ENCODE data around the gene ZEB1. TPM values are rescaled to one million over a fixed set of nuclear protein-coding genes. Genes with fewer than 3 reads are reported as not detected.
"Not testable (repeated sequence)": the region's sequence is repeated elsewhere in the genome, so short reads cannot be mapped to it uniquely, and the experiment has no call there.

ZEB1 gene
- polyA plus RNA-seq, 3 donors = 23.0 to 24.6 (median 23.9) TPM

DNA sequence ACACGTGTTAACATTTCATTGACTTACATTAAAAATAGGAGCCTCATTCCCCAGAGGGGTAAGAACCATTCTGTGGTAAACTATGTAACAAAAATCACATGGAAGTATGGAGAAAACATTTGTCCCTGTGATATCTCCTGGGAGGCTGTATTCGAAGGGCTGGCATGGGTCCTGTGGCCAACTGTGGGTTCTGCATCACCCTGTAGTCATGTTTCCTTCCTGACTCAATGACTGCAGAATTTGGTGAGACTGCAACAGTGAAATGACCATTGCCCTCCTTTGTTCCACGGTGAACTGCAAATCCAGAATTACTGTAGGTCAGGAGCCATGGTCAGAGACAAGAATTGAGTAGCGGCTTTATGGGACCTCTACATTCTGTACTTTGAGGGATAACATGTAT is 3.6 kb upstream of the ZEB1 start:
- no peak for DNase-seq

DNA sequence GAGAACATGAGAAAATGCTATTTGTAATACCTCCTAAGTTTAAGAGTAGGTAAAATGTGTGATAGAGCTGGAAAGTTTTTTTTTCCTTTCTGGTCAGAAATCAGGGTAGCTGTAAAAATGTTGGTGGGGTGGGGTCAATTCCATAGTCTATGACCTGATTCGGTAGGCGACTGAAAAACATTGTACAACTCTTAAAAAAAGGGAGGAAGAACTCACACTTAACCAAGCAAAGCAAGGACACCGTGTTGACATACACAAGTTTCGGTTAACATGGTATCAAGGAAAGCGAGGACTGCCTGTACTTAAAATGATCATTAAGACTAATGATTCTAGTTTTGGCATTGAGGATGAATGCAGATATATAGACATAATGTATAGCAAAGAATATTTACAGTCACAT is 1.8 kb upstream of the ZEB1 start:
- no peak for DNase-seq

DNA sequence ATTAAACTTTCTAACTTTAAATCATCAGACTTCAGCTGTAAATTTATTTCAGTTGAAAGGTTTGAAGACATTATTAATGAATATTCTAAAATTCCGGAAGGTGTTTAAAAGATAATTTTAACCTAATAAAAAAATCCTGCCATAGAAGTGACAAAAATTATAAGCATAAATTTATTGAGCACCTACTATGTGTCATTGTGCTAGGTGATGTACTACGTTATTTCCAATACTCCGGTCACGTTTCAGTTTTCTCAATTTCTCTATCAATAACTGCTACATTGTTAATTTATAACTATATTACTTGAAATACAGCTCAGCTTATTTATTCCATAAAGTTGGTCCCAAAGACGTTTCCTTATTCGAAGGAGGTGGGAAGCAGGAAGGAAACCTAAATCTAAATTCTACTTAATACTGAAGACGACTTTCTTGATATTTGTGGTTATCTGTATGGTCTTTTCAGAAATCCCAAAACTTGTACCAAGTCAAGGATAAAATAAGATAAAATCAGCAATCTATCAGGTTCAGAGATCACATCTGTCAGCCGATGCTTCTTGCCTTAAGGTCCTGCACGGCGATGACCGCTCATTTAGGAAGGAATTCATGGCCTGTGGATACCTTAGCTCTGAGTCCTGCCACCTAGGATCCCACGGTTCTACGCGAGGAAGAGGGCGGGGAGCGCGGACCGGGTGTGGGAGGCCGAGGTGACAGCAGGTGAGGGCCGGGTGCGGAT is 1.2 kb upstream of the ZEB1 start:
- no peak for DNase-seq

DNA sequence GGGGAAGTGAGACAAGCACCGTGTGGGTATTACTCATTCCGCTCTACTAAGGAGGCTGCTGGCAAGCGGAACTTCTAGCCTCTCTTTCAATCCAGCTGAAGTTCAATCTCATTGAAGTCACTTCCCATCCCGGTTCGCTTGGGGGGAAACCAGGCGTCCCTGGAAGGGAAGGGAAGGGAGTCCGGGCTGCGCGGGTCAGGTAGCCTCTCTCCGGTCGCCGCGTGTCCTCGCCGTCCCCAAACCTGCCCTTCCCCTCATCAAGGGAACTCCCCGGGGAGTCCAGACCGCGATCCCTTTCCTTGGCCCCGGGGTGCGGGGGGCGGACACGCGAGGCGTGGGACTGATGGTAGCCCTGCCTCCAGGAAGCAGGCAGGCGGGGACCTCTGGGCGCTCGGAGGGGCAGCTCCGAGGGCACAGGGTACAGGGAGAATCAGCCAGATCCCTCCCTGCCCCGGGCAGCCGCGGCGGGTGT is 598 bp upstream of the ZEB1 start:
- peak; percentile 38 for DNase-seq

DNA sequence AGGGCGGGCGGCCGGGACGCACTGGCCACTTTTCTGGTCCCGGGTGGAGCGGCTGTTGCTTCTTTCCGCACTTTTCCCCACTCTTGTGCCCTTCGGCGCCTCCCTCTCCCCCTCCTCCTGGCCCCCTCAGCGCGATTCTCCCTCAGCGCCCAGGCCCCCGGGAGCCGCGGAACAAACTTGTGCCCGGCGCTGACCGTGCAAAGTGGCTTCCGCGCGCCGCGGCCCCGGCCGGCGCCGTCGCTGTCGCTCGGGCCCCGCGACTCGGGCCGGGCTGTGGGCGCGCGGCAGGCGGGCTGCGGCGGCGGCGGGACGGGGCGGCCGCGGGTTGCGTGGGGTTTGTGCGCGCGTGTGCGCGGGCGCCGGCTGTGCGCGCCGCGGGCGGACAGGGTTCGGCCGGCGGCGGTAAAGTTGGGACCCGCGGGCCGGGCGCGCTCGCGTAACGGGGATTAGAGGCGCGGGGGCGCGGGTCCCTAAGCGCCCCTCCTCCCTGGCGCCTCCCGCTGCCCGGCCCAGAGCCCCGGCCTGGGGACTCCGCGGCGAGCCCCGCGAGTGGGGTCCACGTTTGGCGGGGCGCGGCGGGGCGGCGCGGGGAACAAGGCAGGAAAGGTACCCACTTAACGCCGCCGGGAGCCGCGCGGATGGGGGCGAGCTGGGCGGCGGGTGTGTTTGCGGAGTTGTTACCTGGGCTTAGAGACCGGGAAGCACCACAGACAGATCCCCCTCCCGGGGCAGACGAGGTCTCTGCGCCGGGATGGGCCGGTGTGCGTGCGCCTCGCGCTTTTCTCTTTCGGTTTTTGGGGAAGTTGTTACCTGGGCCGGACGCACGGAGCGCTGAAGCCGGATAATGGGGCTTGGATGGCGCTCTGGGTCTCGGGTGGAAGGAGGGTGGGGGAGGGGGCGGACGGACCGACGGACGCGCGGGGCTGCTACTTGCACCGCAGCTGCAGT is 860 bp downstream of the ZEB1 start:
- peak; percentile 27 for DNase-seq

DNA sequence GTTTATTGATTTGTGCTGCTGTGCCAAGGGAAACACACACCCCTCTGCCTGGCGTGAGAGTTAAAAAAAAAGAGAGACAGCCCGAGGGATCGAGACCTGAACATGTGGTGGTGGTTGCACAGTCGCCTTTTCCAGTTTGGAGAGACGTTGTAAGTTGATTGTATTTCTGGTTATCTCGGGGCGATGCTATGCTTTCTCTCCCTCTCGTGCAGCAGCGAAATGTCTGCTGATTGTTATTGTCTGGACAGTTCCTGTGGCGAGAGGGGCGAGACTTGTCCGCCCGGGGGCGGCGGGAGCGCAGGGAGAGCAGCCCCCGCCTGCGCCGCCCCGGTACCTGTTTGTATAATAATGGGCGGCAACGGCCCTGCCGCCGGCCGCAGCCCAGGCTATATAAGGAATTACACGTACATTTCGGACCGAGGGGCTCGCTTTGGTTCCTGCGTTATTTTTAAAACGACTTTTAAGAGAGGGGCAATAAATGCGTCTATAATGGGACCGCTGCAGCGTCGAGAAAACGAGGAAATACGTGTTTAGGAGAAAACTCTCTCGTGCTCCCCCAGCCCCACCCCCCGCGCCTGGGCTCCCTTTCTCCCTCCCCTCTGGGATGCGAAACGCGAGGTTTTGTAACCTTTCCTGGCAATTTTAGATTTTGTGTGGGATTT is 1.7 kb downstream of the ZEB1 start:
- DNase-seq = peak; percentile 52

DNA sequence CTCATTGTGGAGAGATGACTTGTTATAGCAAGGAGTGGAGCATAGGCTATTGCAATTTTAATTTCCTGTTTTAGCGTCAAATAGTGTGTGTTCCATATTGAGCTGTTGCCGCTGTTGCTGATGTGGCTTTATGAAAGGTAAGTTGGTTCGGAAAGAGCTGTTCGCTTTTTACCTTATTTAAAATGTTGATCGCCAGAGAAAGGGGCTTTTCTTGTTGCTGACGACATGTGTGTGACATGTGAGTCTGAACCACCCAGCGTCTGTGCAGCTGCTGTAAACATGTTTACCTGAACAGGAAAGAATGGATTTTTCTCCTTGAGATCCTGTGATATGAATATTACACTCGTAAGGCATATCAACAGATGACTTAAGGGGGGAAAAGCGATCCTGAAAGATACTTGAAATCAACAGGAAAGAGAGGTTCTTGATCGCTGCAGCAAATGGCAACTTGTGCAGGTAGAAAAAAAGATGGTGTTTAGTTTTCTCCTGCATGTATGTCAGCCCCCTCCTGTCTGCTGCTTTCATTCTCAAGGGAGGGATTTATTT is 2.5 kb downstream of the ZEB1 start:
- DNase-seq = peak; percentile 10

DNA sequence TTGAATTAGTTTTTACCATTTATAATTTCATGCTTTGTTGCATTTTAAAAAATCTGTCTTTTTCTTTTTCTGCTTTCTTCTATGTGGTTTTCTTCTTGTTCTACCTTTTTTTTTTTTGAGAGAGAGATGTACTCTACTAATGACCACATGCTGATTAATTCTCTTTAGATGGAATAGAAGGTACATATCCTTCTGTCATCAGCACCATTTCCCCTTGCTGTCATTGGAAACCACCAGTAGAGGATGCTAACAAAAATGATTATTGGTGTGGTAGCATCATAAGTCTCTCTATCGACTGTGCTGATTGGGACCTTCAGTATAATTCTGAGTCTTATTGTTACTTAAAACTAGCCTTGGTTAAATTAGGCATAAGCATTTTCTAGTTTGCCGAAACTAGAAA is 3.6 kb downstream of the ZEB1 start:
- no peak for DNase-seq

DNA sequence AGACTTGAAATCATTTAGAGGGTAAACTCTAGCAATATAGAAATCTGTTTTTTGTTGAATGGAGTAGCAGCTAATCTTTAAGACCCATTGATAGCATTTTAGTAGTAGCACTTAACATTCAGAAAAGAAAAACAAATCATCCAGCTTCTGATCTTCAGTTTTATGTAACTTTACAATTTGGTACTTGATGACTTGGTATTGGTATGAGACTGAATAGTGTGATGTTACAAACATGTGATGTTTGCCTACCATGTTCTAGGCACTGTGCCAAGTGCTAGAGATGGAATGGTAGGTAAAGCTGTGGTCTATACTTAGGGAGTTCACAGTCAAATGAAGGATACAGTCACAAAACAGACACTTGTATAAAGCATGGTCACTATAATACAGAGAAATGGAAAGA is 21.3 kb downstream of the ZEB1 start:
- DNase-seq = no peak

DNA sequence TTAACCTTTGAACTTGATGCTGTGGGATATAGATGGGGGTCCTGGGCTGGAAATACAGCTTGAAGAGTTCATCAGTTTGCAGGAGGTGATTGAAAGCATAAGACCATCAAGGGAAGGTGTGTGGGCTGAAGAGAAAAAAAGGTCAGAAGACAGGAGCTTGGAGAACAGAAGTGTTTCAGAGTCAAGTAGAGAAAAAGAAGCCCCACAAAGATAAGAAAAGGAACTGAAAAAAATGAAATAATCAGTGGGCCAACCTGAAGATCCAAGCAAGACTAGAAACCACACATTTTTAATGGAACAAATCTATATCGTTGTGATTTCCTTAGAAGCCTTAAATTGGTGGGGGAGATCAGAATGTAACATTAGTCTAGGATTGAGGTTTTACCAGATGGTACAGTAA is 22.5 kb downstream of the ZEB1 start:
- DNase-seq = no peak

DNA sequence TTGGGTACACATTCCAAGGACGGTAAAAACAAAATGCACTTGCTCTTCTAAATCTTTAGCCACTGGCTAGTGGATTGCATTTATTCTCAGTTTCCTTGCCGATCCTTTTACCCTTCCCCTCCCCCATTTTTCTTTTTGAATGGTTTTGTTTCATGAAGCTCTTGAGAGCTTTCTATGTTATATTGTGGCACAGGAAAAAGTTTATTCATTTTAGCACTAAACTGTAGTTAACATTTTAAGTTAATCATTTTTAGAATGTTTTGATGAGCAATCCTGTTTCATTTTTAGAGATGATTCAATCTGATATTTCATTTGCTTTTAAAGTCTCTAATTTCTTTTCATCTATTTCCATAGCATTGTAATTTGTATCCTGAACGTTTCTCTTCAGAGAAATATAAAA is 24.0 kb downstream of the ZEB1 start:
- no peak for DNase-seq

DNA sequence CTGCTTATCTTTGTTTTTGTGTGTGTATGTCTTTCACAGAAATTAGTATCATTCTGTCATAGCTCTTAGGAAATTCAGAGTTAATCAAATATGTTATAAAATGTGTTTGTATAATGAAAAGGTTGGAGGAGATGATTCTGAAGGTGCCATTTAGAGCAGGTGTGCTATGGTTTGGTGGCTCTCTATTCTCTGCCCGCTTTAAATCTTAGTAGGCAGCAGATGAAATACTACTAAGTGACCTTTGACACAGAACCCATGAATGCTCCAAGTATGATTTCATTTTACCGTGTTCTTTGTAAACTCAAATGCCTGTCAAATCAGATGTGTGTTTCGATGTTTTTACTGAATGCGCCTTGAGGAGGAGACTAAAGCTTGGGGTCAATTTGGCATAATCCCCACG is 24.5 kb downstream of the ZEB1 start:
- DNase-seq = no peak

DNA sequence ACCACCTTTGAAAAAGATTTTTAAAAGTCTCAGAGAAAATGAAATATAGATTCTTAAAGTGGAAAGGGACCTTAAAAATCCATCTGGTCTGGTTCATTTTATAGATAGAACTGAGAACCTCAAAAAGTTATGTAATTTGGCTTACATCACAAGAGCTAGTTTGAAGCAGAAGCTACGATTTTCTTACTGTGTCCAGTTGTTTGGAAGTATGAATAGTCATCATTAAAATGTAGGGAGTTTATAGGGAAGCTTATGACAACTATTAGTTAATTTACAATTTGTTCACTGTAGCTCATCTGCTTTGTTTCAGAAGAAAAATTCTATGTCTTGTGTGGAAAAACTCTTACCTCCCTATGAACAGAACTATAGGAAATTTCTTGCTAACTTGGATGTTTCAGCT is 26.9 kb downstream of the ZEB1 start:
- no peak for DNase-seq

DNA sequence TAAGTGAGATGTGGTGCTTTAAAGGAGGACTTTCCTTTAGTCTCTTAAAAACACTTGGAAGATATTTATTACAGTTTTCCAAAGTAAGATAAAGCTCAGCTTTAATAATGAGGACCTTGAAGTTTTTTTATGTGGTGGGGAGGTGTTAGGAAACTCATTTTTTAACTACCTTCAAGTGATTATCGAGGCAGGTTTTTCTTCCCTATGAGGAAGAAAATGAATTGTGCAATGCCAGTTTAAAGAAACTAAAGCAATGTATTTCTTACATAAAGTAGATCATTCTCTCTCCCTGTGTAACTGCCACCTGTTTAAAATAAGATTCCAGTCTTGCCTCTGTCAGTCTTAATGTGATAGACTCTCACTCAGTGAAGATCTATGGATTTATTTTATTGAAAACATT is 27.9 kb downstream of the ZEB1 start:
- DNase-seq = no peak

DNA sequence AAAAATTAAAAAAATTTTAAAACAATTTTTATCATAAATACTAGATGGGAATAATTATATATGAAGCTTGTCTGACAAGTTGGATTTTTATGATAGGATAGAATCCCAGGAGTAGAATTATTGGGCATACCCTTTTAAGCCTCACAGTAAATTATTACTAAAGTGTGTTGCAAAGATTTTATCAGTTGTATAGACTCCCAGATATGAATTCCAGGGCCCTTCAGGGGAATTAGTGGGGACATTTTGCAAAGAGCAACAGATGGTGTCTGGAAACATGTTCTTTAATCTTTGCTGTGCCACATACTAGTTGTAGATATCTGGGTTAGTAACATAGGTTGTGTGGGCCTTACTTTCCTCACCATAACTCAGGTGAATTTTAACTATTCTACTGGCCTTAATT is 28.7 kb downstream of the ZEB1 start:
- no peak for DNase-seq

DNA sequence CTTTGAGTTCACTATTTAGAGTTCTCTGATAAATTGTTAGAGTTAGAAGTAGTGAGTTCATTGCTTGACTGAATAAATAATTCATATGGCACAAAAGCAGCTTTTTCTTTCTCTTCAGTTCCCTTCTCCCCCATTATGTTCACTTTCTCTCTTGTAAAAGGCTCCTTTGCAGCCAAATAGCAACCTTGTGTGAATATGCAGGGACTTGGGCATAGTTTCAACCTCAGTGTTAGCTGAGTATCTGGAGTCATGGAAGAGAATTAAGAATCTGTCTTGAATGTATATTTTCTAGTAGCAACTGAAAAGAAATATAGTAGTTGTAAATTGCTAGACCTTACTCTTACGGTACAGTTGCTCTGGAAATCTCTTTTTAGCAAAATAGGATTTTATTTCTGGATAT is 31.9 kb downstream of the ZEB1 start:
- no peak for DNase-seq

DNA sequence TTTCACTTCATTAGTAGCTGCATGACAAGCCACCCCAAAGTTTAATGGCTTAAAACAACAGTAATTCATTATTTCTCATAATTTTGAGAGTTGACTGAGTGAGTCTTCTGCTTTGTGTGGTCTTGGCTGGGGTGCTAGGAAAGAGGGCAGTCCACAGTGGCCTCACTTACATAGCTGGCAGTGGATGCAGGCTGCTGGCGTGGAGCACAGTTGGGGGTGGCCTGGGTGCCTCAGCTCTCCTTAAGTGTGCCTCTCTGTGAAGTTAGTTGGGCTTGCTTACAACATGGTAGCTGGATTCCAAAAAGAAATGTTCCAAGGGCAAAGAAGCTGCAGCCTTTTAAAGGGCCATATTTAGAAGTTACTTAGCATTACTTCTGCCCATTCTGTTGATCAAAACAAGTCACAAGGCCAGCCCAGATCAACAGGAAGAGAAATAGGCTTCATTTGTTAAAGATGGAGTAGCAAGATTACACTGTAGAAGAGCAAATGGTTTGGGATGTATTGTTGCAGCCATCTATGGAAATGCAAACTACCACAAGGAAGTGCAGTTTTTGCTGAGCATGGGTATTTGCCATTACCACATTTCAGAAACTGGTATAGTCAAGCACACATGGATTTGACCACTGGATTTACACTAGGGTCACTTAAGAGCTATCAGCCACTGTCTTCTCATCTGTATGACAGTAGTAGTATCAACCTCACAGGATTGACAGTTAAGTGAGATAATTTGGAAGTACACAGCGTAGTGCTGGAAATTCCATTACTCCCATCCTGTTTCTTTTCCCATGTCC is 33.6 kb downstream of the ZEB1 start:
- no peak for DNase-seq

DNA sequence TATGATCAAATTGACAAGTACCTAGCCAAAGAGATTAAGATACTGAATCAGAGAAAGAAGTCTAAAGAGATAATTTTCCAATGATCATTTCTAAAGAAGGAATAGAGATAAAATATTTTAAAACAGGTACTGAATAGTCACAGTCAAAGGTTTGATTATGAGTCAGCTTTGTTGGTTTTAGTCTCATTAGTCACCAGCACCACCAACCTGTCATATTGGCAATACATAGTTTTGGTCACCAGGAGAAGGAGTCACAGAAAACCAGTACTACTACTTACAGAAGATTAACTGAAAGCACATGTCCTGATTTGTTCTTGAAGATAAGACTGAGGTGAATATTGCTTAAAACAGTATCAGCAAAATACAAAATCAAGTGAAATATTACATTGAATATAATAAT is 34.6 kb downstream of the ZEB1 start:
- DNase-seq = no peak

DNA sequence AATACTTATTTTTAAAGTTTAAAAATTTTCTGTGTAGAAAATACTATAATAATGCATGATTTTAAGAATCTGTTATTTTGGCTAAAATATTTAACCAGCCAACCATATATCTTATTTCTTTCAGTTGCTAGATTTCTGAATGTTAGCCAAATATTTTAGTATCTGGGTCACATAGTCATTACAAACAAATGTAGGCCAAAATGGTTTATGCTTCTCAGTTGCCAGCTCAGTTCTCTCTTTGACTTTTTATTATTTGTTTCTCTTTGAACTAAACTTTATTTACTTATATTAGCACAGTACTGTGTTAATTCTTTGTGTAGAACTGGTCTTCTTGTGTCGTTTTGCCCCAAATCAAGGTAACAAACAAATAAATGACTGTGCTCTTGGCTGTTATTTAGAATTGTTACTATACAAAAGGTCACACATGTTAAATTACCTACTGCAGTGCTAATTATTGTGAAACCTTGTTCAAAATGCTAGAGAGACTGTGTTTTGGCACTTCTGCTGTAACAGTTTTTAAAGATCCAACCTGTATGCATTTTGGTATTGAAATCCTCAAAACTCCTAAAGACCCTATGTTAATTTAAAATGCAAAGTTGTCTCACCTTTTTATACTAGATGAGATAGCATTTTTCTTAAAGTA is 39.8 kb downstream of the ZEB1 start:
- no peak for DNase-seq

DNA sequence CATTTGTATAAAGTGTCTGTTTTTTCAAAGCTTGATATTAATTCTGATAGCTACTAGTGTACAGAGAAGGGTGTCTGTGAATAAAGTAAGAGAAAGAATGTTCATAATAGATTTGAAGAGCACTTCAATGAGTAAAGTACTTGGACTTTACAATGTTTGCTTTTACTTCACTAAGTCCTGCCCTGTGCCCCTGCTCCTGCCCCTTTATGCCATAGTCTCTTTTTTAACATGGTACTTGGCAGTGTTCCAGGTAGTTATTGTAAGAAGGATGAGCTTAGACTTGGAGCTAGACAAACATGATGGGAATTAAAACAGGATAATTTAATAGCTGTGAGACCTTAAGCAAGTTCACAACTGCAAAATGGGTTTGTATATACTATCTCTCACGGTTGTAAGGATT is 41.0 kb downstream of the ZEB1 start:
- DNase-seq = no peak

DNA sequence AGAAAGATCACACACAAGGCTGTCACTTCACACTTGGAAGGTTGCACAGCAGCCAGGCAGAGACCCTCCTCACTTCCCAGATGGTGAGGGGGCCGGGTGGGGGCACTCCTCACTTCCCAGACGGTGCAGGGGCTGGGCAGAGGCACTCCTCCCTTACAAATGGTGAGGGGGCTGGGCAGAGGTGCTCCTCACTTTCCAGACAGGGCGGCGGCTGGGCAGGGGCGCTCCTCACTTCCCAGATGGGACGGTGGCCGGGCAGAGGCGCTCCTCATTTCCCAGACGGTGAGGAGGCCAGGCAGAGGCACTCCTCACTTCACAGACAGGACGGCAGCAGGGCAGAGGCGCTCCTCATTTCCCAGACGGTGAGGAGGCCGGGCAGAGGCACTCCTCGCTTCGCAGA is 42.5 kb downstream of the ZEB1 start:
- DNase-seq = not testable (repeated sequence)

All from renal pelvis (tissue), 4 donors.